Mucosa of rectum (tissue), 2 donors: Measurements from ENCODE around the gene BDH1.
"Not testable (repeated sequence)": the region's sequence is repeated elsewhere in the genome, so short reads cannot be mapped to it uniquely, and the experiment has no call there.

ENCODE experiments used
- H3K27ac ChIP-seq, 2 donors: one replicate each; pipeline ENCODE4 v1.7.0; 2013; ENCODE audit warnings: inconsistent platforms in 2 of 2, low read depth in 2 of 2, low read length in 2 of 2
- H3K27me3 ChIP-seq, 2 donors: one replicate each; pipeline ENCODE4 v1.7.0; 2013; ENCODE audit warnings: low read length in 2 of 2; ENCODE audit not compliant: control insufficient read depth in 2 of 2, insufficient read depth in 2 of 2
- H3K36me3 ChIP-seq, 2 donors: one replicate each; pipeline ENCODE4 v1.7.0; 2013; ENCODE audit warnings: low read length in 2 of 2; ENCODE audit not compliant: control insufficient read depth in 2 of 2, insufficient read depth in 2 of 2
- H3K4me1 ChIP-seq, 2 donors: one replicate each; pipeline ENCODE4 v1.7.0; 2013; ENCODE audit warnings: low read length in 2 of 2, mild to moderate bottlenecking in 1 of 2; ENCODE audit not compliant: control insufficient read depth in 2 of 2, insufficient read depth in 2 of 2
- H3K4me3 ChIP-seq, 2 donors: one replicate each; pipeline ENCODE4 v1.7.0; 2013; ENCODE audit warnings: low read length in 2 of 2
- H3K9ac ChIP-seq, 2 donors: one replicate each; pipeline ENCODE4 v1.7.0; 2013; ENCODE audit warnings: low read length in 2 of 2, low read depth in 1 of 2, mild to moderate bottlenecking in 1 of 2
- H3K9me3 ChIP-seq, 2 donors: one replicate each; pipeline ENCODE4 v1.7.0; 2013; ENCODE audit warnings: low read length in 2 of 2; ENCODE audit not compliant: control insufficient read depth in 2 of 2
- donor health status: healthy.
- donor health status: Normal muscosa, but diverticular disease.

Gene BDH1

DNA sequence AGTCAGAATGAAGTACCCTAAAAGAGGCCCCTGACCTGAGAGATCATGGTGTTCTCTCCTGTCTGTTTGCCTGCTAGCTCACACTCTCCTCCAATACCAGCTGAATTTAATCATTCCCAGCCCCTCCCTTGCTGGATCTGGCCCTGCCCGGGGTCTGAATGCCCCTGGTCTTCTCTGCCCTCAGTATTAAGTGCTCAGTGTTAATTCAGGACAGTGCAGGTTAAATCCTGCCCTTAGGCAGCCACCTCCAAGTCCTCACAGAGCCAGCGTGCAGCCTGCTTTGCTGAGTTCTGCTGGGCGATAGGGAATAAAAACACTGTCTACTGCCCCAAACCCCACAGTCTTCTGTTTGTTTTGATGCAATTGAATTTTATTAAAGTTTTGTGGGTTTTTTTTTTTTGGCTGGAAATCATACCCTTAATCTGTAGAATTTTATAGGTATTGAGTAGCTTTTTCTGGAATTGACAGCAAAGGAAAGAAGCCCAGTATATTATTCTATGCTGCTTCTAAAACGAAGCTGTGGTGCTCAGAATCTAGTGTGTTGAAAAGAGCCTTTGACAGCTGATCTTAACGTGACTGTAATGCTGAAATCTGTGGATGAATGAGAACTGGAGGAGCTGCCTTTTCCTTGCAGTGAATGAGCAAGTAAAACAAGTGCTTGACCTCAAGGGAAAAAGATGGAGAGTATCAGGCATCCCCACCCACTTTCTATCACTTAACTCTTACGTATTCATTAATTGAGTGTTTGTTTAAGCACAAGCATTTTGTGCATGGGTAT, 12.3 kb upstream of the BDH1 start:
- Histone ChIP-seq H3K27ac (no peak overlapping the region), H3K9ac (no peak overlapping the region), H3K27me3 (no peaks in the 10 kb centered on the region), H3K4me3 (no peak overlapping the region), H3K36me3 (no peaks in the 10 kb centered on the region), H3K9me3 (no peaks in the 10 kb centered on the region), H3K4me1 (no peaks in the 10 kb centered on the region)

DNA sequence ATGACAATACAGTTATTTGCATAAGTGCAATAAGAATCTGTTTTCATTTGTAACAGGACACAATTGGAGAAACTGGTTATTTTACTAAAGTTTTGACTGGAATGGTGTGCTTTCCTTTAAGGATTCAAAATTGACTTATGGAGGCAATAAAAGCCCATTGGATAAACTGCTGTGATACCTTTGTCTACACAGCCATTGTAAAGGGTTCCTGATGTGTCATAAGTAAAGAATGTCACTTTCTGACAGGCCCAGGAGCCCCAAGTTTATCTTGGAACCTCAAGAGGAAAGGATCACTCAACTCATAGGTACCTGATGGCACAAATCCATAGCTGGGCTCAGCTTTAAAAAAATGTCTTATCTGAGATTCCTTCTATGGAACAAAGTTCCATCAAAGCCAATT, 10.4 kb upstream of the BDH1 start:
- H3K27ac ChIP-seq, H3K36me3 ChIP-seq, H3K4me3 ChIP-seq, H3K9me3 ChIP-seq, H3K4me1 ChIP-seq, H3K9ac ChIP-seq, H3K27me3 ChIP-seq: not testable (repeated sequence)

DNA sequence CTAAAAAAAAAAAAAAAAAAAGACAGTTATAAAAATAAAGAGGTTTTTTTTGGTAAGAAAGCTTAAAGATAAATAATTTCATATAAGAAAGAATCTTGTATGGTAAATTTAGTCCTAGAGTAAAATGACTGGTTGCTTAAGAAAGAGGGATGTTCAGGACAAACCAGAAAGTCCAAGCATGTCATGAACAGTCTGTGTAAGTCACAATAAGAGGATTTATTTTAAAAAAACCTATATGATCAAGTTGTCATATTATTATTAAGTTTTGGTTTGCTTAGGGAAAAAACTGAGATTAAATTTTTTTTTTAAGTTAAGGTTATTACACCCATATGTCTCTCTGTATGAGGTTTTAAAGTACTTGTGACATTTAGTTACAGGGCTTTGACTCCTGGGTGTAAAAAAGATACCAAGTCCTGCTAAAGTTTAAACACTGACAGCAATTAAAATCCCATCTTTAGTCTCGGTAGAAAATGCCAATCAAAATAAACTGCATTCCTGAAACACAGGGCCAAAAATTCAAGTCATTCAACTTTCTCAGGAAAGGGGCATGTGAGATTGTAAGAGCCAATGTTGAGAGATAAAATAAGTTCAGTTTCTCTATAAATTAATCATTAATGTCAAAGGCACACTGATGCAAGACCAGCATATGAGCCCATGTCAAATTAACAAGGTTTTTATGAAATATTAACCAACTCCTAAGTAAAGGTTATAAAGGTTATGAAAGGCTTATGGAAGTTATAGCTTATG, 8.5 kb upstream of the BDH1 start:
- no peaks in the 10 kb centered on the region for H3K27me3 ChIP-seq
- H3K9ac ChIP-seq = no peak overlapping the region
- no peak overlapping the region for H3K4me3 ChIP-seq
- no peaks in the 10 kb centered on the region for H3K9me3 ChIP-seq
- no peaks in the 10 kb centered on the region for H3K36me3 ChIP-seq
- H3K27ac ChIP-seq = no peak overlapping the region
- peaks cover 3 to 7% of the 10 kb centered on the region in 2 donors for H3K4me1 ChIP-seq

DNA sequence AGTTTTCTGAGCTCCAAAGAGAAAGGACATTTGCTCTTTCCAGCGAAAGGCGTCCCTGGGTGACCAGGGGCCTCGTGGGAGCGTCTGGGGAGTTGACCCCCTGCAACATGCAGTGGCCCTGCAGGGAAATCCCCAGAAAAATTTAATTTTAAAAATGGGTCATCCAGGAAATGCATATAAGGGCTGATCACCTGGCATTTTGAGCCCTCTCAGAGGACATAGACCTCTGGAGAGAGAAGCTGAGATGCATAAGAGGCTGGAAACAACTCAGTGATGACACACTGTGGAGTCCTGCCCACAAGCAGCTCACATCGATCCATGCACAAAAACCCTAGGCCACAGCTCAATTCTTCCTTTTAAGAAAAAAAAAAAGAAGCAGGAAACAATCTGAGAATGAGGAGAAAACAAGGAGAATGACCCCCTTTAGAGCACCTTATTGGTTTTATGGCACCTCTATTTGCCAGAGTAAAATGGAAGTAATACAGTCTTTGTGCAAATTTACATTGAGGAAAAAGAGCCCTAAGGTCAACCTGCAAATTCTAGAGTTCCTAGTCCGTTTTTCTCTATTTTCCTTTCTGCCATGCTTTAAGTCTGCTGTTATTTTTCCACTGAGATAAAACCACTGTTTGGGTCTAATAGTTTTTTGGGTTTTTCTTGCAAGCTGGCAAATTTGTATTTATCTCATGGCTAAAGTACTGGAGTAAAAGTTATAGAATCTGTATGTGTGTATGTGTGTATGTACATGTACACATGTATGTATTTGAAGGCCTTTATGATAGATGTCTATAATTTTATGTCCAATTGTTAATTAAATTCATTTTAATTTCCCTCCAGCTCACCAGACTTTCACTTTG, 6.9 kb upstream of the BDH1 start:
- no peak overlapping the region for H3K27ac ChIP-seq
- no peaks in the 10 kb centered on the region for H3K36me3 ChIP-seq
- H3K27me3 ChIP-seq = no peaks in the 10 kb centered on the region
- no peak overlapping the region for H3K4me3 ChIP-seq
- H3K9ac ChIP-seq = no peak overlapping the region
- H3K4me1 ChIP-seq = peaks cover 8 to 9% of the 10 kb centered on the region in 2 donors
- H3K9me3 ChIP-seq = no peaks in the 10 kb centered on the region

DNA sequence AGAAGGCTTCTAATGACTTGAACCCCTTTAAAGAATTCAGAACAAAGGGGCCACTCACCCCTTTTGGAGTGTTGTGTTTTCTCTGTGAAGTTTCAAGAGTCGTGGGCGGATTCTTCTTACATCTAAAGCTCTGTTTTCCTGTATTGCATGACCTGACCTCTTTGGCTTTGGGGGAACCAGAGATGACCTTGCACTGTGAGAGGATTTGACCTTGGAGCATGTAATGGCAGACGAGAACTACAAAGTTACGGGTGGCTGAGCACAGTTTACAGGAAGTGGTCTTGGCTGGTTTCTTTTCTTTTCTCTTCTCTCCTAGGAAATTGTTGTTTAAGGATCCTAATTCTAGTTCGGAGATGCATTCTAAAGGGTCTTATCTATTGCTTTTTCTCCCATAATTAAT, 6.2 kb upstream of the BDH1 start:
- Histone ChIP-seq H3K27me3 (no peaks in the 10 kb centered on the region), H3K9ac (no peak overlapping the region), H3K27ac (no peak overlapping the region), H3K4me3 (no peak overlapping the region), H3K36me3 (no peaks in the 10 kb centered on the region), H3K4me1 (peaks cover 8 to 9% of the 10 kb centered on the region in 2 donors), H3K9me3 (no peaks in the 10 kb centered on the region)

DNA sequence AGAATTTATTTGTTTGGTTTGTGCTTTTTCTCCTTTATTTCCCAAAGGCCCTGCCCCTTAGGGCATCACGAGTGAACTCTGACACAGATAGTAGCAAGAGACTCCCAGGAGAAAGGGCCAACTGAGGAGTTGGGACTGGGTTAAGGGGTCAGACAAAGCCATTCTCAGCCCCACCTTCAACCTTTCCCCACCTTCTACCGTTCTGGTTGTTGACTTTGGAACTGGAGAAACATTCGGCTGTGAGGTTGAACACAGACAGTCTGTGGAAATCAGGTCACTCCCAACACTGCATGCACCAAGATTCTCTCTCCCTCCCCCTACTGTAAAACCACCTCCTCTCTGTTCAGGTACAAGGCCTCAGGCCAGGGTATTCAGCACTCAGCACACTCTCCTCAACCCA, 3.9 kb upstream of the BDH1 start:
- Histone ChIP-seq H3K36me3 (no peaks in the 10 kb centered on the region), H3K9me3 (no peaks in the 10 kb centered on the region), H3K4me1 (peaks cover 11 to 12% of the 10 kb centered on the region in 2 donors), H3K9ac (no peak overlapping the region), H3K27me3 (no peaks in the 10 kb centered on the region), H3K27ac (peak overlapping the region; percentile 45 to 59), H3K4me3 (peak overlapping the region in 1 of 2 donors; percentile 0)

DNA sequence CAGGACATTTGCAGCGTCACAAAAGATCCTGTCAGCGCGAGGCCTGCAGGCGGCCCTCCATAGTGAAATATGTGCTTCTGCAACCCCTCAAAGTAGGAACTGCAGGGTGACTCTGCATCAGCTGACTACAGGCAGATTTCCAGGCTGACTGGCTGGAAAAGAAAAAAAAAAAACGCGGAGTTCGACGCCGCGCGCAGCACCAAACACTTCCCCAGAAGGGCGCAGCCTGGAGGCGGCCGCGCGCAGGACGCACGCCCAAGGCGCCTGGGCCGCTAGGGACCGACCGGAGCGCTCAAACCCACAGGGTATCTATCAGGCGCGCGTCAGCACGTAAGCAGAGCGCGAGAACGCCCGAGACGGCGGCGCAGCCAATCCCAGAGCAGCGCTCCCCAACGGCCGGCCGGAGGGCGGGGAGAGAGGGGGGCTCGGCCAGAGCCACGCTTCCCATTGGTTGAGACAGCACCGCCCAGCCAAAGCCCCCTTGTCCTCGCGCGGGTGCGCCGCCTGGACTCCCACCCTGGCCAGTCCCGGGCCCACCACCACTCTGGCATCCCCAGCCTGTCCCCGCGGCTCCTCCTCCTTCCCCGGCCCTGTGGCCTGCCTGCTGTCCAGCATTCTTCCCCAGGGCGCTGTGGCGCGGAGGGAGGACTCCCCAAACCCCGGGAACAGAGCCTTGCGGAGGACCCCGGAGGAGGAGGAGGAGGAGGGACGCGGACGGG, 1.0 kb downstream of the BDH1 start:
- H3K27ac ChIP-seq = peak overlapping the region; percentile 95 to 98
- peak overlapping the region; percentile 93 to 96 for H3K9ac ChIP-seq
- H3K36me3 ChIP-seq = peaks cover 0 to 5% of the 10 kb centered on the region in 2 donors
- peaks cover 17 to 21% of the 10 kb centered on the region in 2 donors for H3K4me1 ChIP-seq
- peak overlapping the region; percentile 85 to 93 for H3K4me3 ChIP-seq
- no peaks in the 10 kb centered on the region for H3K9me3 ChIP-seq
- H3K27me3 ChIP-seq = no peaks in the 10 kb centered on the region

DNA sequence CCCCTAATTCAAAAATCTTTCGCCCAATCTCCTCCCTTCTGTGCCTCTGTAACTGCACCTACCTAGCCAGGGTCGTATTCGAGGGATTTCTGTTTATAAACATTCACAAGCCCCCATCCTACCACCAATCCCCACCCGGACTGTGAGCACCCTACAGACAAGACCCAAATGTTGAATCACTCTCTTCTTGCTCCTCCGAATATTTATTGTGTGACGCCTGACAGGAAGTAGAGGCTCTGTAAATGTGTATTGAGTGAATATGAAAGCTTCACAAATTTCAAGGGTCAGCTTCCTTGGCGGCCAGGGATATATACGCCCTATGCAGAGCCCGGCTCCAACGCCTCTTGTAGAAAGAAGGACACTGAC, 1.6 kb downstream of the BDH1 start:
- Histone ChIP-seq H3K4me3 (peak overlapping the region; percentile 69 to 93), H3K4me1 (peaks cover 12 to 17% of the 10 kb centered on the region in 2 donors), H3K36me3 (peaks cover 0 to 5% of the 10 kb centered on the region in 2 donors), H3K27me3 (no peaks in the 10 kb centered on the region), H3K9ac (peak overlapping the region; percentile 64 to 86), H3K9me3 (no peaks in the 10 kb centered on the region), H3K27ac (peak overlapping the region; percentile 95 to 98)

DNA sequence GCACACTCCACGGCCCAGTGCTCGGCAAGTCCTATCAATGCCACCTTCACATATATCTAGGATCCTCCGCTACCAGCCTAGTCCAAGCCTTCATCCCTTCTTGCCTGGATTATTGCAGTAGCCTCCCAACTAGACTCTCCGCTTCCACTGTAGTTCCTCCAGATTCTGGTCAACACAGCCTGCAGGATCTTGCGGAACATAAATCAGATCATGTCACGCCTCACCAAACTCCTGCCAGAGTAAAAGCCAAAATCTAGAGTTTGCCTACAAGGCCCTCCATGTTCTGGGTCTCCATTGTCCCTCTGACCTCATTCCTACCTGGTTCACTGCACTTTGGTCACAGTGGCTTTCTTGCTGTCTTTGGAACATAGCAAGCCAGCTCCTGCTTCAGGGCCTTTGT, 3.6 kb downstream of the BDH1 start:
- Histone ChIP-seq H3K9me3 (no peaks in the 10 kb centered on the region), H3K27ac (no peak overlapping the region), H3K4me3 (no peak overlapping the region), H3K27me3 (no peaks in the 10 kb centered on the region), H3K9ac (no peak overlapping the region), H3K4me1 (peaks cover 22% of the 10 kb centered on the region in 2 donors), H3K36me3 (peaks cover 0 to 5% of the 10 kb centered on the region in 2 donors)
